Globus pallidus (tissue), 1 donor: Measurements from ENCODE around the gene MARVELD2.
"Not testable (repeated sequence)": the region's sequence is repeated elsewhere in the genome, so short reads cannot be mapped to it uniquely, and the experiment has no call there.

Source experiments
- DNase-seq: peaks from one replicate; pipeline ENCODE4 v3.0.0-alpha.2; 2015; ENCODE audit warnings: low spot score

MARVELD2 gene

GRCh38 chr5:69414885-69415583 lies at the start of gene MARVELD2:
Gene MARVELD2, plus strand, starts transcription at chr5:69415116. Its CDS starts 4,270 bp downstream, at chr5:69419386.
- peak; percentile 33 for DNase-seq

- no peak for DNase-seq
These were observed 47.1 kb upstream of the MARVELD2 start for GRCh38 chr5:69367697-69368279.

- no peak for DNase-seq
These were observed 46.2 kb upstream of the MARVELD2 start for GRCh38 chr5:69368458-69369339.

GRCh38 chr5:69369340-69370121 lies 45.4 kb upstream of the MARVELD2 start, which contains the start of the genes AK6, RAD17 and TAF9:
Gene AK6, minus strand, starts transcription at chr5:69369520. Its CDS starts 30 bp downstream, at chr5:69369490.
Gene RAD17, plus strand, starts transcription at chr5:69369818. Its CDS starts 2,391 bp downstream, at chr5:69372209.
Gene TAF9, minus strand, starts transcription at chr5:69369520. Its CDS starts 3,783 bp downstream, at chr5:69365737.
- DNase-seq, result peak; percentile 89

GRCh38 chr5:69370335-69370734 lies 44.6 kb upstream of the MARVELD2 start:
- not testable (repeated sequence) for DNase-seq

GRCh38 chr5:69372394-69372793 lies 42.5 kb upstream of the MARVELD2 start:
- no peak for DNase-seq

GRCh38 chr5:69374911-69375446 lies 39.9 kb upstream of the MARVELD2 start:
- DNase-seq, result no peak

GRCh38 chr5:69378376-69378775 lies 36.5 kb upstream of the MARVELD2 start:
- DNase-seq, result no peak

GRCh38 chr5:69404659-69405330 lies 10.1 kb upstream of the MARVELD2 start:
- DNase-seq, result no peak

GRCh38 chr5:69415584-69415958 lies 655 bp downstream of the MARVELD2 start:
- no peak for DNase-seq

- DNase-seq, result no peak
These were observed 1.3 kb downstream of the MARVELD2 start for GRCh38 chr5:69416180-69416579.

GRCh38 chr5:69416699-69417098 lies 1.8 kb downstream of the MARVELD2 start:
- DNase-seq, result no peak

GRCh38 chr5:69418554-69418953 lies 3.6 kb downstream of the MARVELD2 start:
- DNase-seq, result no peak

- no peak for DNase-seq
These were observed 16.7 kb downstream of the MARVELD2 start for GRCh38 chr5:69431424-69432303.

GRCh38 chr5:69432412-69433206 lies 17.7 kb downstream of the MARVELD2 start:
- DNase-seq, result no peak

- not testable (repeated sequence) for DNase-seq
These were observed 20.5 kb downstream of the MARVELD2 start for GRCh38 chr5:69435276-69435884.

- DNase-seq, result no peak
These were observed 29.3 kb downstream of the MARVELD2 start for GRCh38 chr5:69444127-69444754.

- no peak for DNase-seq
These were observed 34.6 kb downstream of the MARVELD2 start for GRCh38 chr5:69449511-69449910.
